AG04450 (cell line): ENCODE results near the gene ALDH4A1. TPM values are rescaled to one million over a fixed set of nuclear protein-coding genes. Genes with fewer than 3 reads are reported as not detected.
A peak's percentile ranks its signal among the peaks of the same experiment; 100 is the strongest.

Experiments
- CTCF ChIA-PET: fragments of 300-600, 350-600 bp; formaldehyde crosslinking; extraction: SDS; loops from one replicate; lab custom pipeline; 2022; ENCODE audit warnings: antibody characterized with exemption, inconsistent platforms; lab: Charles Lee
- POLR2A ChIA-PET: fragments of 350-600 bp; formaldehyde crosslinking; extraction: SDS; loops from one replicate; lab custom pipeline; 2021; ENCODE audit warnings: antibody characterized with exemption, inconsistent platforms; lab: Yijun Ruan, JAX
- DNase-seq: peaks from one replicate; pipeline ENCODE4 v3.0.0-alpha.2; 2011; ENCODE audit warnings: low read depth, low spot score
- H3K27ac ChIP-seq: one replicate; pipeline ENCODE4 v1.5.1; 2012; ENCODE audit warnings: low read depth, low read length, control low read depth
- H3K27me3 ChIP-seq: one replicate; pipeline ENCODE4 v1.6.0; 2012; ENCODE audit warnings: low read length; ENCODE audit not compliant: control insufficient read depth, insufficient read depth
- H3K4me3 ChIP-seq: 2 replicates; pipeline ENCODE4 v1.5.1; 2011; ENCODE audit warnings: mild to moderate bottlenecking, low read depth, low read length, control low read depth
- H3K9me3 ChIP-seq: 2 replicates; pipeline ENCODE4 v1.5.1; 2012; ENCODE audit warnings: low read length; ENCODE audit not compliant: control insufficient read depth, insufficient read depth
- CTCF ChIP-seq: IDR thresholded peaks from 2 replicates; pipeline ENCODE4 v1.5.1; 2011; ENCODE audit warnings: low read depth, low read length, control low read depth, inconsistent platforms
- polyA plus RNA-seq: library from polyadenylated mRNA; depleted of rRNA; stranded (reverse); fragments of >200 nt; gene quantifications from 2 replicates; pipeline ENCODE4 v1.2.3, GENCODE V29; 2011

Gene ALDH4A1
- polyA plus RNA-seq, 1 experiment, result 8.8 TPM

- no peaks in the 10 kb centered on the region for H3K27me3 ChIP-seq
- no peak for DNase-seq
- CTCF ChIA-PET, result interaction anchor here (1.3 to 2.9 kb wide), 2 partner anchors 20 to 34 kb away, joined by 4 to 22 read pairs; no protein-coding TSS in a partner anchor
- POLR2A ChIA-PET, result no interaction called here
- no peak overlapping the region for H3K4me3 ChIP-seq
- H3K27ac ChIP-seq, result peak overlapping the region; percentile 39
- no peak for TF ChIP-seq CTCF
- no peaks in the 10 kb centered on the region for H3K9me3 ChIP-seq
Measured at GRCh38 chr1:18946550-18947381, 44.4 kb upstream of the ALDH4A1 start.

- DNase-seq, result no peak
- TF ChIP-seq CTCF, result no peak
- H3K27ac ChIP-seq, result peak overlapping the region; percentile 31
- CTCF ChIA-PET, result interaction anchor here (0.7 to 2.9 kb wide), 5 partner anchors 19 to 64 kb away, joined by 3 to 22 read pairs (median 4); no protein-coding TSS in a partner anchor
- H3K9me3 ChIP-seq, result no peaks in the 10 kb centered on the region
- H3K4me3 ChIP-seq, result no peak overlapping the region
- no peaks in the 10 kb centered on the region for H3K27me3 ChIP-seq
- POLR2A ChIA-PET, result no interaction called here
Measured at GRCh38 chr1:18945401-18945849, 43.1 kb upstream of the ALDH4A1 start.

- ChIA-PET POLR2A (no interaction called here), CTCF (interaction anchor here (1.2 to 2.9 kb wide), 2 partner anchors 32 to 65 kb away, joined by 3 to 22 read pairs; no protein-coding TSS in a partner anchor)
- Histone ChIP-seq H3K27me3 (no peaks in the 10 kb centered on the region), H3K27ac (peak overlapping the region; percentile 31), H3K9me3 (no peaks in the 10 kb centered on the region), H3K4me3 (no peak overlapping the region)
- DNase-seq, result no peak
- TF ChIP-seq CTCF, result no peak
Measured at GRCh38 chr1:18944810-18945209, 42.5 kb upstream of the ALDH4A1 start.

- Histone ChIP-seq H3K27ac (no peak overlapping the region), H3K9me3 (no peaks in the 10 kb centered on the region), H3K27me3 (no peaks in the 10 kb centered on the region), H3K4me3 (no peak overlapping the region)
- no peak for DNase-seq
- POLR2A ChIA-PET, result no interaction called here
- CTCF ChIA-PET, result interaction anchor here (0.7 to 2.9 kb wide), 3 partner anchors 31 to 32 kb away, joined by 3 to 22 read pairs (median 3); no protein-coding TSS in a partner anchor
- no peak for TF ChIP-seq CTCF
Measured at GRCh38 chr1:18943914-18944572, 41.7 kb upstream of the ALDH4A1 start.
